Measurements from ENCODE around the gene P2RX3.

Gene P2RX3

DNA sequence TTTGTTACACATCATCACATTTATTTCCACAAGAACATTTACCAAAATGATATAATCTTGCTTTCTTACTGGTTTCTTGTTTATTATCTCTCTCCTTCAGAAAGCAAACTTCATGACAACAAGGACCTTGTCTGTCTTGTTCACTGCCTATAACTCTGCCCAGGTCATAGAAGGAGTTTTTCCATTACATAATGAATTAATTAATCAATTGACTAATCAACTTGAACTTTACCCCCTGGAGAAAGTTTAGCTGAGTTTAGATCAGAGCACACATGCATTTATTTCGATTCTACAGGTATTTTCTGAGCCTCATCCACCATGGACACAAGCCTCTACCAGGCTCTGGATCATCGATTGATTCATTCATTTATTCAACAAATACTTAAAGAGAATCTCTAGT, 58.6 kb downstream of the P2RX3 start:
- no peaks in the 10 kb centered on the region for H3K9me3 ChIP-seq (ENCODE audit: insufficient read depth, low read length, severe bottlenecking)

DNA sequence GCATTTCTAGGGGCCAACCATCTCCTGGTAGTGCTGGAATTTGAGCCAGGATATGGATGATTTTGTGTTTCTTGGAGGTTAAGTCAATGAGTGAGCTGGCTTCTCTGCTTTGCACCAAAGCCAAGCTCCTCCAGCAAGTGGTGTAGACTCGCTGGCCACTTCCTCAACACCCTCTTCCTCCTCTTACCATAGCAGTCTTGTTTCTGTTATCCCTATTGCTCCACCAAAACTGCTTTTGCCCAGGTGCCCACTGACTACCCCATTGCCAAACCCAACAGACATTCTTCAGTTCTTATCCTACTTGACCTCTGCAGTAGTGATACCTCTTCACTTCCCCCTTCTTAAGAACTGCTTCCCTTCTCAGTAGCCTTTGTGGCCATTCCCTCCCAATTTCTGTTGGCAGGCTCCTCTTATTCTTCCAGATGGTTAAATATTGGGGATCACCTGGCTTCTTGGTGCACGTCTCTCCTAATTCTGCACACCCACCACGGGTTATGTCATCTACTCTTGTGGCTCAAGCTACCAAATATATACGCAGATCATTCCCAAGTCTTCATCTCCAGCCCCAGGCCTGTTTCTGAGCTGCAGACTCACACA, 59.3 kb downstream of the P2RX3 start:
- no peak for ATAC-seq (ENCODE audit: insufficient read depth, low read depth)
- H2AFZ ChIP-seq (ENCODE audit: low read depth, low read length): no peak overlapping the region
- H3K27me3 ChIP-seq (ENCODE audit: insufficient read depth, low read length, poor library complexity): no peaks in the 10 kb centered on the region

More for the DNA sequence above, 58.6 kb downstream of the P2RX3 start:
- H3K27me3 ChIP-seq (ENCODE audit: insufficient read depth, low read length, poor library complexity): no peaks in the 10 kb centered on the region
- no peak overlapping the region for H3K9ac ChIP-seq (ENCODE audit: low read depth, low read length)
- no peak overlapping the region for H2AFZ ChIP-seq (ENCODE audit: low read depth, low read length)
- H3K36me3 ChIP-seq (ENCODE audit: insufficient read depth, low read length): no peaks in the 10 kb centered on the region
- no peak overlapping the region for H3K4me2 ChIP-seq (ENCODE audit: insufficient read depth, low read length)
- H3K27ac ChIP-seq (ENCODE audit: low read length): no peak overlapping the region
- ATAC-seq (ENCODE audit: insufficient read depth, low read depth) (no peak), DNase-seq (no peak)
- H3K4me1 ChIP-seq (ENCODE audit: insufficient read depth, low read length): no peaks in the 10 kb centered on the region
- no peaks in the 10 kb centered on the region for H3K79me2 ChIP-seq (ENCODE audit: insufficient read depth, low read length)
- H3K4me3 ChIP-seq (ENCODE audit: low read depth in 1 of 2, low read length in 2 of 2): no peak overlapping the region
- H4K20me1 ChIP-seq (ENCODE audit: insufficient read depth, low read length): no peaks in the 10 kb centered on the region
- TF ChIP-seq, protein P1, sequence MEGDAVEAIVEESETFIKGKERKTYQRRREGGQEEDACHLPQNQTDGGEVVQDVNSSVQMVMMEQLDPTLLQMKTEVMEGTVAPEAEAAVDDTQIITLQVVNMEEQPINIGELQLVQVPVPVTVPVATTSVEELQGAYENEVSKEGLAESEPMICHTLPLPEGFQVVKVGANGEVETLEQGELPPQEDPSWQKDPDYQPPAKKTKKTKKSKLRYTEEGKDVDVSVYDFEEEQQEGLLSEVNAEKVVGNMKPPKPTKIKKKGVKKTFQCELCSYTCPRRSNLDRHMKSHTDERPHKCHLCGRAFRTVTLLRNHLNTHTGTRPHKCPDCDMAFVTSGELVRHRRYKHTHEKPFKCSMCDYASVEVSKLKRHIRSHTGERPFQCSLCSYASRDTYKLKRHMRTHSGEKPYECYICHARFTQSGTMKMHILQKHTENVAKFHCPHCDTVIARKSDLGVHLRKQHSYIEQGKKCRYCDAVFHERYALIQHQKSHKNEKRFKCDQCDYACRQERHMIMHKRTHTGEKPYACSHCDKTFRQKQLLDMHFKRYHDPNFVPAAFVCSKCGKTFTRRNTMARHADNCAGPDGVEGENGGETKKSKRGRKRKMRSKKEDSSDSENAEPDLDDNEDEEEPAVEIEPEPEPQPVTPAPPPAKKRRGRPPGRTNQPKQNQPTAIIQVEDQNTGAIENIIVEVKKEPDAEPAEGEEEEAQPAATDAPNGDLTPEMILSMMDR (IDR thresholded peaks at IDR 0.05; ENCODE audit: borderline replicate concordance, extremely low read depth, low read length, poor library complexity, severe bottlenecking): no peak
- TF ChIP-seq EZH2 (IDR thresholded peaks at IDR 0.05; ENCODE audit: borderline replicate concordance, low read depth, low read length, severe bottlenecking): no peak

DNA sequence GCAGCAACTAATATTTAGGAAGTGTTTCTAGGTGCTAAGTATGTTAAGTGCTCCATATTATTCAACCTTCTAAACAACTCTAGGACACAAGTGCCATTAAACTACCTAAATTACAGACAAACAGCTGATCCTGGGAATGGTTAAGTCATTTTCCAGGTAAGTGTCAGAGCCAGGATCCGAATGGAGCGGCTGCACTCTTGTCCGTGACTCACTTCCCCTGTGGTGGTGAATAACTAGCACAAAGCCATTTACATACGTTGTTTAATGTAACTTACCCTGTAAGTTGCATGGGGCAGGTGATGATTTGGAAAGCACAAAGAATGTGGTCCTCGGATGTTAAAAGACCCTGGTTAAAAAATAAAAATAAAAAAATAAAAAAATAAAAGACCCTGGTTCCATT, 61.1 kb downstream of the P2RX3 start:
- no peak overlapping the region for H3K9ac ChIP-seq (ENCODE audit: low read depth, low read length)
- H3K4me2 ChIP-seq (ENCODE audit: insufficient read depth, low read length): no peak overlapping the region
- DNase-seq: no peak
- TF ChIP-seq, protein P1 (IDR thresholded peaks at IDR 0.05; ENCODE audit: borderline replicate concordance, extremely low read depth, low read length, poor library complexity, severe bottlenecking): no peak
- TF ChIP-seq EZH2 (IDR thresholded peaks at IDR 0.05; ENCODE audit: borderline replicate concordance, low read depth, low read length, severe bottlenecking): no peak
- no peaks in the 10 kb centered on the region for H3K4me1 ChIP-seq (ENCODE audit: insufficient read depth, low read length)
- no peaks in the 10 kb centered on the region for H4K20me1 ChIP-seq (ENCODE audit: insufficient read depth, low read length)
- no peak overlapping the region for H3K4me3 ChIP-seq (ENCODE audit: low read depth in 1 of 2, low read length in 2 of 2)
- no peak overlapping the region for H3K27ac ChIP-seq (ENCODE audit: low read length)
- H3K36me3 ChIP-seq (ENCODE audit: insufficient read depth, low read length): no peaks in the 10 kb centered on the region
- H3K79me2 ChIP-seq (ENCODE audit: insufficient read depth, low read length): no peaks in the 10 kb centered on the region
- H3K9me3 ChIP-seq (ENCODE audit: insufficient read depth, low read length, severe bottlenecking): no peaks in the 10 kb centered on the region
- no peak overlapping the region for H2AFZ ChIP-seq (ENCODE audit: low read depth, low read length)
- no peaks in the 10 kb centered on the region for H3K27me3 ChIP-seq (ENCODE audit: insufficient read depth, low read length, poor library complexity)
- ATAC-seq (ENCODE audit: insufficient read depth, low read depth): no peak

More for the DNA sequence above, 59.3 kb downstream of the P2RX3 start:
- Histone ChIP-seq H3K9me3 (ENCODE audit: insufficient read depth, low read length, severe bottlenecking) (no peaks in the 10 kb centered on the region), H3K4me1 (ENCODE audit: insufficient read depth, low read length) (no peaks in the 10 kb centered on the region), H4K20me1 (ENCODE audit: insufficient read depth, low read length) (no peaks in the 10 kb centered on the region), H3K4me3 (ENCODE audit: low read depth in 1 of 2, low read length in 2 of 2) (no peak overlapping the region), H3K9ac (ENCODE audit: low read depth, low read length) (no peak overlapping the region), H3K36me3 (ENCODE audit: insufficient read depth, low read length) (no peaks in the 10 kb centered on the region), H3K4me2 (ENCODE audit: insufficient read depth, low read length) (no peak overlapping the region), H3K79me2 (ENCODE audit: insufficient read depth, low read length) (no peaks in the 10 kb centered on the region), H3K27ac (ENCODE audit: low read length) (no peak overlapping the region)
- no peak for DNase-seq
- no peak for TF ChIP-seq EZH2 (IDR thresholded peaks at IDR 0.05; ENCODE audit: borderline replicate concordance, low read depth, low read length, severe bottlenecking)
- TF ChIP-seq, protein P1 (IDR thresholded peaks at IDR 0.05; ENCODE audit: borderline replicate concordance, extremely low read depth, low read length, poor library complexity, severe bottlenecking): no peak
